Activated CD8-positive, alpha-beta T cell treated with anti-CD3 and anti-CD28 coated beads for 36 hours (primary cell): ENCODE results near the gene TYW5. TPM values are rescaled to one million over a fixed set of nuclear protein-coding genes. Genes with fewer than 3 reads are reported as not detected.
A peak's percentile ranks its signal among the peaks of the same experiment; 100 is the strongest.

Experiments used
- ATAC-seq: fragments of 200-7000 bp; cut with Tn5 transposase; one replicate; pipeline ENCODE4 v1.10.0; 2021; ENCODE audit warnings: mild to moderate bottlenecking, moderate library complexity
- CTCF ChIA-PET: fragments of 350-600 bp; sonication (Branson Sonifier 250); formaldehyde crosslinking; loops from one replicate; lab custom pipeline; 2021; ENCODE audit warnings: antibody characterized with exemption; lab: Charles Lee
- POLR2A ChIA-PET: fragments of 350-600 bp; sonication (Branson Sonifier 250); formaldehyde crosslinking; loops from one replicate; lab custom pipeline; 2021; ENCODE audit warnings: antibody characterized with exemption; lab: Charles Lee
- DNase-seq: peaks from one replicate; pipeline ENCODE4 v3.0.0-alpha.2; 2020
- H3K27ac Mint-ChIP-seq: one replicate; pipeline ENCODE4 v1.8.0; 2021; ENCODE audit warnings: mild to moderate bottlenecking, mixed read lengths
- H3K27me3 Mint-ChIP-seq: one replicate; pipeline ENCODE4 v1.8.0; 2021; ENCODE audit warnings: mixed read lengths
- H3K36me3 Mint-ChIP-seq: one replicate; pipeline ENCODE4 v1.8.0; 2021; ENCODE audit warnings: low read depth, mixed read lengths
- H3K4me1 Mint-ChIP-seq: one replicate; pipeline ENCODE4 v1.8.0; 2021; ENCODE audit warnings: low read depth, mixed read lengths
- H3K4me3 Mint-ChIP-seq: one replicate; pipeline ENCODE4 v1.8.0; 2021; ENCODE audit warnings: mild to moderate bottlenecking, moderate library complexity, mixed read lengths
- H3K9me3 Mint-ChIP-seq: one replicate; pipeline ENCODE4 v1.8.0; 2021; ENCODE audit warnings: mixed read lengths
- intact Hi-C: fragments of 100-400 bp; cut with micrococcal nuclease; formaldehyde crosslinking; loops from one replicate; pipeline ENCODE4 v1.10.0; 2022
- total RNA-seq, 2 experiments: library from RNA; stranded (reverse); gene quantifications; one replicate each; pipeline ENCODE4 v1.2.3, GENCODE V29; 2021
- TF ChIP-seq, protein P1 (sequence below): fragments of 200-600 bp; IDR thresholded peaks from one replicate; pipeline ENCODE4 v1.8.0; 2022; ENCODE audit warnings: antibody characterized with exemption, mild to moderate bottlenecking

TYW5 gene
- total RNA-seq, 2 experiments from 2014 or later = 8.3 to 8.4 TPM

DNA sequence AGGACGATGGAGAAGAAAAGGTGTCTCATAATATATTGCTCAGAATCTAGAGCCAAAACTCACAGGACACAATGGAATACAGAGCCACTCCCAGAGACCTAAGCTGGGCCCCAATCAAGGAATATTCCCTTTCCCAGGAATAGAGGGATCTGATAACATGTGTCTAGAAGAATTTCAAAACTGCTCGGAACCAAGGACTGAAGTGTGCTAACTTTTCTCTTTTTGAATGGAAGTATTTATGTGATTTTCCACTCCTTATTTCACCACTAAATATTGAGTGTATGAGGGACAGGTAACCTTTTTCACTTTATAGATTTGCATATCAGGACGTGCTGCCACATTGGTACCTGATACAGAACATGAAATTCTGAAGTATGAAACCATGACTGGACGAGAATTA lies 53.3 kb downstream of the TYW5 start:
- TF ChIP-seq, protein P1, sequence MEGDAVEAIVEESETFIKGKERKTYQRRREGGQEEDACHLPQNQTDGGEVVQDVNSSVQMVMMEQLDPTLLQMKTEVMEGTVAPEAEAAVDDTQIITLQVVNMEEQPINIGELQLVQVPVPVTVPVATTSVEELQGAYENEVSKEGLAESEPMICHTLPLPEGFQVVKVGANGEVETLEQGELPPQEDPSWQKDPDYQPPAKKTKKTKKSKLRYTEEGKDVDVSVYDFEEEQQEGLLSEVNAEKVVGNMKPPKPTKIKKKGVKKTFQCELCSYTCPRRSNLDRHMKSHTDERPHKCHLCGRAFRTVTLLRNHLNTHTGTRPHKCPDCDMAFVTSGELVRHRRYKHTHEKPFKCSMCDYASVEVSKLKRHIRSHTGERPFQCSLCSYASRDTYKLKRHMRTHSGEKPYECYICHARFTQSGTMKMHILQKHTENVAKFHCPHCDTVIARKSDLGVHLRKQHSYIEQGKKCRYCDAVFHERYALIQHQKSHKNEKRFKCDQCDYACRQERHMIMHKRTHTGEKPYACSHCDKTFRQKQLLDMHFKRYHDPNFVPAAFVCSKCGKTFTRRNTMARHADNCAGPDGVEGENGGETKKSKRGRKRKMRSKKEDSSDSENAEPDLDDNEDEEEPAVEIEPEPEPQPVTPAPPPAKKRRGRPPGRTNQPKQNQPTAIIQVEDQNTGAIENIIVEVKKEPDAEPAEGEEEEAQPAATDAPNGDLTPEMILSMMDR = no peak
- H3K27ac Mint-ChIP-seq = no peak overlapping the region
- no peaks in the 10 kb centered on the region for H3K9me3 Mint-ChIP-seq
- no peak for ATAC-seq
- peaks cover 24% of the 10 kb centered on the region for H3K27me3 Mint-ChIP-seq
- intact Hi-C loops = no loop called here
- no peaks in the 10 kb centered on the region for H3K36me3 Mint-ChIP-seq
- H3K4me3 Mint-ChIP-seq = no peak overlapping the region
- H3K4me1 Mint-ChIP-seq = no peaks in the 10 kb centered on the region
- DNase-seq = no peak
- ChIA-PET POLR2A (no interaction called here), CTCF (no interaction called here)

DNA sequence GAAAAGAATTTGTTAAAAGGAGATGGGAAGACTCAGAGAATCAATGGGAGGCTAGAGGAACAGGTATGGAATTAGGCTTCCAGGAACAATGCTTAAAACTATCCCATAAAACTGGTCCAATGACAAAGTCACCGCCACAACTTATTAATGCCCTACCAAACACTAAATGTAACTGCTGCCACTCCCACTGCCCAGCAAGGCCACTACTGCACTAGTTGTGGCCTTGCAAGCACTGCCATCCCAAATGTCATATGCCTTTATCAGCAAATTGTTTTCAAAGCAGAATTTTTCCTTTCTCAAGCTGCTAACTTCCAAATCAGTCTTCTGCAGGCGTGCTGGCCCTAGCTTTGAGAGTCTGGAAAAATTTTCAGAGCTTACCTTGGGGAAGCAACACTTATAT lies 58.7 kb downstream of the TYW5 start:
- Mint-ChIP-seq H3K36me3 (no peaks in the 10 kb centered on the region), H3K9me3 (no peaks in the 10 kb centered on the region), H3K4me1 (no peaks in the 10 kb centered on the region), H3K27me3 (peaks cover 5% of the 10 kb centered on the region), H3K4me3 (no peak overlapping the region), H3K27ac (no peak overlapping the region)
- DNase-seq (no peak), ATAC-seq (no peak)
- CTCF ChIA-PET = interaction anchor here (1.9 kb wide), 1 partner anchor 156 kb away, joined by 4 read pairs; no protein-coding TSS in a partner anchor
- TF ChIP-seq, protein P1 = no peak
- intact Hi-C loops = no loop called here
- POLR2A ChIA-PET = no interaction called here

DNA sequence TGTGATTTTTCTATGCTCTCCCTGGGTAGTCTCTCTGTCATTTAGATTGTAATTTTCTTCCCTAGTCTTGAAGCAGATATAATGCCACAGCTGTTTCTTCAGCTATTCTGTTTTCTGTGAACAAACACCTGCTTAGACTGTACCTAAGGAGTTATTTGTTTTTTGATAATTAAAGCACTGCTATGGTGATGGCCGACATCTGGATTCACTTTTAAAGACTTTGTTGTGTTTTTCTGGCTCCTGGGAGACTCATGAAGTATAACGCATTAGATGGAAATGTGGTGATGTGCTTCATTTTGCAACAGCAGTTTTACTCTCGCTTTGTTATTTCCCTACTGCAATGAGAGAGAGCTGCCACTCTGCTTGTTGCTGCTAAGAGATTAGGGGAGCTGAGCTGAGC lies 59.9 kb downstream of the TYW5 start:
- POLR2A ChIA-PET = no interaction called here
- no peaks in the 10 kb centered on the region for H3K36me3 Mint-ChIP-seq
- CTCF ChIA-PET = no interaction called here
- TF ChIP-seq, protein P1 = no peak
- intact Hi-C loops = no loop called here
- no peak overlapping the region for H3K4me3 Mint-ChIP-seq
- no peak for ATAC-seq
- H3K9me3 Mint-ChIP-seq = no peaks in the 10 kb centered on the region
- no peak for DNase-seq
- no peak overlapping the region for H3K27ac Mint-ChIP-seq
- H3K27me3 Mint-ChIP-seq = peaks cover 5% of the 10 kb centered on the region
- no peaks in the 10 kb centered on the region for H3K4me1 Mint-ChIP-seq

DNA sequence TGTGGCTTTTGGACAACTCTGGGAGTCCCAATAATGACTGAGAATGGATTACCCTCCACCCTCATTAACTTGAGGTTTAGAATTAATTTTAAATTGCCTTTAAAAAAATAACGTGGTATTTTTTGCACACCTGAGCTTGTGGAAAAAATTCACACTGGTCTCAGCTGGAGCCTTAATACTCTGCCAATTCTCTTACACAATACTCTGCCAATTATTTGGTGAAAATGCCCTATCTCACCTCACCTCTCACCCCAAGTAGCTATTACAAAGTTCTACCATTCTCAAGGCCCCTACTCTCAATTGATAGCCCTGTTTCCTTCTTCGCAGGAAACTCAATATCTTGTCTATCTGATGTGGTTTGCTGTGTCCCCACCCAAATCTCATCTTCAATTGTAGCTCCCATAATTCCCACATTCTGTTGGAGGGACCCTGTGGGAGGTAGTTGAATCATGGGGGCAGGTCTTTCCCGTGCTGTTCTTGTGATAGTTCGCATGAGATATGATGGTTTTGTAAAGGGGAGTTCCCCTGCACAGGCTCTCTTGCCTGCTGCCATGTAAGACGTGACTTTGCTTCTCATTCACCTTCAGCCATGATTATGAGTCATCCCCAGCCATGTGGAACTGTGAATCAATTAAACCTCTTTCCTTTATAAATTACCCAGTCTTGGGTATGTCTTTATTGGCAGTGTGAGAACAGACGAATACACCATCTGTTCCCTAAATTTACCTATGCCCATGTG lies 71.6 kb downstream of the TYW5 start:
- no peaks in the 10 kb centered on the region for H3K36me3 Mint-ChIP-seq
- peaks cover 13% of the 10 kb centered on the region for H3K27me3 Mint-ChIP-seq
- H3K27ac Mint-ChIP-seq = no peak overlapping the region
- ChIA-PET CTCF (interaction anchor here (1.0 kb wide), 1 partner anchor 28 kb away, joined by 3 read pairs; no protein-coding TSS in a partner anchor), POLR2A (no interaction called here)
- ATAC-seq (no peak), DNase-seq (peak; percentile 20)
- H3K4me1 Mint-ChIP-seq = no peaks in the 10 kb centered on the region
- no peak overlapping the region for H3K4me3 Mint-ChIP-seq
- H3K9me3 Mint-ChIP-seq = no peaks in the 10 kb centered on the region
- TF ChIP-seq, protein P1 = no peak
- intact Hi-C loops = no loop called here

DNA sequence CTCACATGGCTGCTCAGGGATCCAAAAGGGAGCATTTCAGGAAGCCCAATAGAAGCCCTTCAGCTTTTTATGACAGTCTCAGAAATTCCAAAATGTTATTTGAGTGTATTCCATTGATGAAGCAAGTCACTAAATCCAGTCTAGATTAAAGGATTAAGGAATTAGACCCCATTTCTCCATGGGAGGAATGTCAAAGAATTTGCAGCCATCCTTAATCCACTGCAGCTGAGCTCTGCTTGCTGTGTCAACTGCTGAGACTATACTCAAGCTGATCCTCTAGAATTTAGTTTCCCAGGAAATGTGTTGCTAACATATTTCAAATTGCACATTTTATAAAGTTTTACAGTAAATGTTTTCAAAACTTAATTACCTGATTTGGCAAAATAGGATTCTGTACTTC lies 72.6 kb downstream of the TYW5 start:
- Mint-ChIP-seq H3K4me1 (no peaks in the 10 kb centered on the region), H3K27ac (no peak overlapping the region), H3K9me3 (no peaks in the 10 kb centered on the region), H3K27me3 (peaks cover 13% of the 10 kb centered on the region), H3K4me3 (no peak overlapping the region), H3K36me3 (no peaks in the 10 kb centered on the region)
- CTCF ChIA-PET = no interaction called here
- ATAC-seq = no peak
- DNase-seq = no peak
- TF ChIP-seq, protein P1 = no peak
- POLR2A ChIA-PET = no interaction called here
- intact Hi-C loops = no loop called here

Other genes starting within 250 kb of the TYW5 start
- 1 to 10 TPM; 1.9 to 2.0 TPM for gene FTCDNL1, start 104.3 kb downstream of the TYW5 start, total RNA-seq
- 10 to 100 TPM; 15.9 to 17.0 TPM for gene C2orf69, start 44.2 kb downstream of the TYW5 start, total RNA-seq
- gene MAIP1, start 91 bp upstream of the TYW5 start, total RNA-seq = 10 to 100 TPM; 31.9 to 32.3 TPM